ENCODE measurements around the gene RNASE13. TPM values are rescaled to one million over a fixed set of nuclear protein-coding genes. Genes with fewer than 3 reads are reported as not detected.
"Not testable (repeated sequence)": the region's sequence is repeated elsewhere in the genome, so short reads cannot be mapped to it uniquely, and the experiment has no call there.

The RNASE13 gene
- total RNA-seq, 2 experiments from 2014 or later = not detected

DNA sequence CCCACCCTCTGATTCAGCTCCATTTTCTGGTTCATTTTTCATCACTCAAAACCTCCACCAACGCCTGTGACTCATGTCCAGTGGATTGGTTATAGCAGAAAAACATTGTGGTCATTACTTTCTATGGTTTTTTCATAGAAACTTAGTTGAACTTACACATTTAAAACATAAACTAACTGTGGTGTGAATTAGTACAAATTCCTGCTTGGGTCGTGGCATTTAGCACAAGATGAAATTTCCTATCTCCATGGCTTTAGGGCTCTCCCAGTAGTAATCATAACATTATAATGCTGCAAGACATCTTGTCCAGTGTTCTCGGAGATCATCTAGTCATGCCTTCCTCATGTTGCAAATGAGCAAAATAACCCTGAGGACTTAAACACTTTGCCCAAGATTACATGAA, 14.7 kb upstream of the RNASE13 start:
- ChIA-PET CTCF (no interaction called here), POLR2A (no interaction called here)

DNA sequence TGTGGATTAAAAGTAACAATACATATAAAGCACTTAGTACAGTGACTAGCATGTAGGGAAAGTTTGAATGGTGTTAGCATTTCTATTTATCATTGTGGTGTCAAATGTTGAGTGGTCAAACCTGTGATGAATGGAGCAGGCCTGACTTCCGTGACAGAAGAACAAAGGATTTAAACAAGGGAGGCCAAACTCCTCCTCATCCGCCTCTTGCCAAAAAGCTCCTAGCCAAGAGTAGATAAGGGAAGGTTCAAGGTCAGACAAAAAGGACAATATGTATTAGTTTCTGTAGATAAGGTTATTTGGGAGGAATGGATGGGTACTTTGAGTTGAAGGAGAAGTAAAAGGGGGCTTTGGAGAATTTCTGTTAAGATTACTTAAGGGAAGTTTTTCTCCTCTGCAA, 14.0 kb upstream of the RNASE13 start:
- CTCF ChIA-PET = no interaction called here
- POLR2A ChIA-PET = no interaction called here

DNA sequence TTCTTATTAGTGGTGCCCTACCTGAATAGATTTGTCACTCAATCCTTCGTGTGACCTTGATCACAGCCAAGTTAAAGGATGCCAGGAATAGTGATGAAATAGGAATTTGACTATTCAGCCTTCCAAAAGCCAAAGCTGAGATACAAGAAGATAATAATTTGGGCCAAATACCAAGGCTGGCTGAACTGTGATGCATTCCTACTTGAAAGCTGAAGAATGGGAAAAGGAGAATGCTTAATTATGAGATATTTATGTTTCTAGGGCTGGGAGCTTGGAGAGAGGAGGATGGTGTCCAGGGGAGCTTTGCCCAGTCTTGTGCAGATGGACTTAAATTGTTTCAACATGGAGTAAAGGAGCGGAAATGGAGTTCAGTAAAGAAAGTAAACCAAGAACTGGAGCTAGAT, 12.8 kb upstream of the RNASE13 start:
- ChIA-PET CTCF (interaction anchor here (0.7 to 1.3 kb wide), 4 partner anchors 21 to 60 kb away, joined by 3 read pairs; no protein-coding TSS in a partner anchor), POLR2A (no interaction called here)

DNA sequence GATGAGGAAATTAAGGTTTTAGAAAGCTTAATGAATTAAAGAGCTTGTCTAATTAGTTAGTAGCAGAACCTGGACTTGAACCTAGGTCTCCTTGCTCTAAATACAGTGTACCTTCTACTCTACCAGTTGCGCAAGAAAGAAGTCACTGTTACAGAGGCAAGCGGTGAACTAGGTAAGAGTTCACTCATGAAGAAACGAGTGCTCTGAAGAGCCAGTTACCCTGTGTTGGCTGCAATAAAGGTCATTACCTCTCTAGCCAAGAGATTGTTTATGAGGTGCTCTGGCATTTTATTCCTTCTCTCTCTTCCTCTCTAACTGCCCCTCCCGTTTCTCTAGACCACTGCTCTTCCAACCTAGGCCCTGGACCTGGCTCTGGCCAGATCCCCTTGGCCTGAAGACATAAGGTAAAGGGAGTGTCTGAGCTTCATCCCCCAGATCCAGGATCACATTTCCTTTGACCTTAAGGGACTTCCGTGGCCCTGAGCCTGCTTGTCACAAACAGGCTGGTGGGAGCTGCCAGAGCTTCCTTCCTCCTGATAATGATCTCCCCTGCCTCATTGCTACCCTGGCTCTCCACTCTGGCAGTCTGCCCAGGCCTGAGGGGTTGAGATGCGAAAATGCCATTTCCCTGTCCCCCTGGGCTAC, 9.5 kb upstream of the RNASE13 start:
- POLR2A ChIA-PET = no interaction called here
- CTCF ChIA-PET = interaction anchor here (0.6 to 1.0 kb wide), 3 partner anchors 21 to 147 kb away, joined by 3 to 4 read pairs (median 4); no protein-coding TSS in a partner anchor

DNA sequence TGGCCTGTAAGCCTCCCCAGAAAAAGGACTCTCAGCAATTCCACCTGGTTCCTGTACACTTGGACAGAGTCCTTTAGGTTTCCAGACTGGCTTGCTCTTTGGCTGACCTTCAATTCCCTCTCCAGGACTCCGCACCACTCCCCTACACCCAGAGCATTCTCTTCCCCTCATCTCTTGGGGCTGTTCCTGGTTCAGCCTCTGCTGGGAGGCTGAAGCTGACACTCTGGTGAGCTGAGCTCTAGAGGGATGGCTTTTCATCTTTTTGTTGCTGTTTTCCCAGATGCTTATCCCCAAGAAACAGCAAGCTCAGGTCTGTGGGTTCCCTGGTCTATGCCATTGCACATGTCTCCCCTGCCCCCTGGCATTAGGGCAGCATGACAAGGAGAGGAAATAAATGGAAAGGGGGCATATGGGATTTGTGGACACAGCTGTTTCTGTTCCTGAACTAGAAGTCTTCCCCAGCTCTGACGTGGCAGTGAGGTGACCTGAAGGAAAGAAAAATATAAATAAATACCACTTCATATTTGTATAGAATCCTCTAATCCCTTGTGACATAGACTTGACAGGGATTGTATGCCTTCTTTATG, 8.9 kb upstream of the RNASE13 start:
- ChIA-PET POLR2A (no interaction called here), CTCF (interaction anchor here (0.6 to 1.0 kb wide), 3 partner anchors 22 to 148 kb away, joined by 3 to 4 read pairs (median 4); no protein-coding TSS in a partner anchor)

DNA sequence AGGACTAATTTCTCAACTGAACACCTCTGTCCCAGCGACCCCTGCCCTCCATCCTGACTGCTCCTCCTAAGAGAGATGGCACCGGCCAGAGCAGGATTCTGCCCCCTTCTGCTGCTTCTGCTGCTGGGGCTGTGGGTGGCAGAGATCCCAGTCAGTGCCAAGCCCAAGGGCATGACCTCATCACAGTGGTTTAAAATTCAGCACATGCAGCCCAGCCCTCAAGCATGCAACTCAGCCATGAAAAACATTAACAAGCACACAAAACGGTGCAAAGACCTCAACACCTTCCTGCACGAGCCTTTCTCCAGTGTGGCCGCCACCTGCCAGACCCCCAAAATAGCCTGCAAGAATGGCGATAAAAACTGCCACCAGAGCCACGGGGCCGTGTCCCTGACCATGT, 8.3 kb upstream of the RNASE13 start:
- POLR2A ChIA-PET = no interaction called here
- CTCF ChIA-PET = interaction anchor here (0.9 kb wide), 1 partner anchor 72 kb away, joined by 3 read pairs; no protein-coding TSS in a partner anchor

DNA sequence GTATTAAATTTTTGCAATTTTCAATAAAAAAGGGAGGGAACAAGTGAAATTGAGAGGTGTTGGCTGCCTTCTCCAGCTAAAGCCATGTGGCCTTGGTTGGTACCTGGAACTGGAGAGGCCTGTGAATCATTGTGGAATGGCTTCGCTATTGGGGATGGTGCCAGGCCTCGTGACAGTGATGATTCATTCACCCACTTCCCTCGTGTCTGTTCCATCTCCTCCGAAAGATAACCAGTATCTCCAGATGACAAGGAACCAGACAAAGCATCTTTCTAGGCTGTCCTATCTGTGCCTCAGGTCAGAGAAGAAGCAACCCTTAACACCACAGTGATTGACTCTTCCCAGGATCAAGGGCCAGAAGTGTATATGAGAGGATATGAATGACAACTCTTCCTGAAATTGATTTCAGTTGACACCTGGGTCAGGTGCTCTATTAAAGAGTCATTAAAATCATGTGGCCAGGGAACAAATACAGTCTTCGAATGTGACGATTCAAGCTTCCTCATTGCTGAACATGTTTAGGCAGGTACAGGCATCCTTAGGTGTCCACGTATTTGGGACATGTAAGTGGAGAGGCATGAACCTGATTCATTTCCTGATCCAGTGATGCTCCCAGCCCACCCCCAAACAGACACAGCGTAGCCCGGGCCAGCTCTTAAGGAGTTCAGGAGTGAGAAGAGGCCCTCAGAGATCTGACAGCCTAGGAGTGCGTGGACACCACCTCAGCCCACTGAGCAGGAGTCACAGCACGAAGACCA, 7.2 kb upstream of the RNASE13 start, which contains the start of gene RNASE7:
Gene RNASE7, plus strand, starts transcription at position 687 of the 758 bp plus-strand sequence. CDS start 631 bp downstream, outside the sequence.
- ChIA-PET CTCF (interaction anchor here (0.9 to 4.2 kb wide), 2 partner anchors 28 to 71 kb away, joined by 3 to 45 read pairs; no protein-coding TSS in a partner anchor), POLR2A (no interaction called here)

DNA sequence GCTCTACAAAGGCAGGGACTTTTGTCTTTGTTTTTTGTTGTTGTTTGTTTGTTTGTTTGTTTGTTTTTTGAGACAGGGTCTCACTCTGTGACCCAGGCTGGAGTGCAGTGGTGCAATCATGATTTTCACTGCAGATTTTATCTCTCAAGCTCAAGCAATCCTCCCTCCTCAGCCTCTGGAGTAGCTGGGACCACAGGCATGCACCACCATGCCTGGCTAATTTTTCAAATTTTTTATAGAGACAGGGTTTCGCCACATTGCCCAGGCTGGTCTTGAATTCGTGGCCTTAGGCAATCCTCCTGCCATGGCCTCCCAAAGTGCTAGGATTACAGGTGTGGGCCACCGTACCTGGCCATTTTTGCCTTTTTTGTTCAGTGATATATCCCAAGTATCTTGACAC, 6.3 kb upstream of the RNASE13 start:
- CTCF ChIA-PET = interaction anchor here (4.2 kb wide), 1 partner anchor 28 kb away, joined by 45 read pairs; no protein-coding TSS in a partner anchor
- POLR2A ChIA-PET = not testable (repeated sequence)

DNA sequence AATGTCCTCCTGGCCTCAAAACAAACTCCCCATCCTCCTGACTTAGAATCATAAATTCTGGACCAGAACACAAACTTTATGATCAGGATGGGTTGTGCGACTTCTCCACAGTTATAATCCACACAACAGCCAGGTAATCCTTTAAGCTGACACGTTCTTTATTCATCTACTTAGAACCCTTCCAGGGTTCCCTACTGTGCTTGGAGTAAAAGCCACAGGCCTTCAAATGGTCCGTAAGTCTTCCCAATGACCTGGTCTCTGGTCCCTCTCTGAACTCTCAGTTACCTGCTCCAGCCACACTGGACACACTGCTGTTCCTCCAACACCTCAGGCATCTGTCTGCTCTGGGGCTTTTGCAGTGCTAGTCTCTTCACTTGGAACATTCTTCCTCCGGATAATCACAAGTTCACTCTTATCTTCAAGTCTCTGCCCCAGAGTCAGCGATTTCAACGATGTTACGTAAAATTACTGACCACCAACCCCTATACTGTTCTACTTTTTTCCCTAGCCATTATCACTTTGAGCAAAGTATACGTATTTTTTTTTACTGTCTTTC, 5.8 kb upstream of the RNASE13 start:
- CTCF ChIA-PET = interaction anchor here (1.0 to 4.2 kb wide), 4 partner anchors 11 to 52 kb away, joined by 3 to 45 read pairs (median 5); no protein-coding TSS in a partner anchor
- POLR2A ChIA-PET = no interaction called here

DNA sequence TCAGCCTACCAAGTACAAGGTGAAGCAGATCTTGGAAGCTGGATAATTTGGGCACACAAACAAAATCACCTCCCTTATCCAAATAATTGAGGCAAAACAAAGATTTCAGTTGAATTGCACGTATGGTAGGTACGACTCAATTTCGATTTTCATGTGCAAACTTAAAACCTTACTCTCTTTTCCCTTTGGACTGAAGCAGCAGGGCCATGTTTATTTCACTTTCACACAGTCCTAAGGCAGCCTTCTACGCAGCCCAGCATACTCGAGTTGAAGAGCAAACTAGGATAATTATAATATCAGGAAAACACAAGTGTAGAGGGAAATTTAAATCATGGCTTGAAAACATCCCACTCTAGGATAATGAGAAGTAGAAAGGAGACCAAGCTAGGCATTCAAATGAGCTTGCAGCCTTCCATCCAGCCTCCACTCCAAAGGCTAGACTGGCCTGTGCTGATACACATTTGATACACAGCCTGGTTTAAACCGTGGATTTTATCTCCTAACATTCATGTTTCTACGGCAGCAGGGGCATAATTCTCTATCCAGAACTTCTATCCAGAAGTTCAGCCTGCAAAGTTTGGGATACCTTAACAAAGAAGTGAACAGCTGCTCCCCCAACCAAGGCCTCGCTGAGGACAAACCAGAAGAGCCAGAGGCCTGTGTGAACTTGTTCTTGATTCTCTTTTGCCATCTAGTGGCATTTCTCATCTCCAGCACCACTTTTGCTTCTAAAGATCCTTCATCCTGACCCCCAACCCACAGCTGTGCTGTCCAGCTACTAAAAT, 5.2 kb upstream of the RNASE13 start:
- ChIA-PET POLR2A (no interaction called here), CTCF (interaction anchor here (1.0 to 4.2 kb wide), 4 partner anchors 10 to 53 kb away, joined by 3 to 45 read pairs (median 5); no protein-coding TSS in a partner anchor)

DNA sequence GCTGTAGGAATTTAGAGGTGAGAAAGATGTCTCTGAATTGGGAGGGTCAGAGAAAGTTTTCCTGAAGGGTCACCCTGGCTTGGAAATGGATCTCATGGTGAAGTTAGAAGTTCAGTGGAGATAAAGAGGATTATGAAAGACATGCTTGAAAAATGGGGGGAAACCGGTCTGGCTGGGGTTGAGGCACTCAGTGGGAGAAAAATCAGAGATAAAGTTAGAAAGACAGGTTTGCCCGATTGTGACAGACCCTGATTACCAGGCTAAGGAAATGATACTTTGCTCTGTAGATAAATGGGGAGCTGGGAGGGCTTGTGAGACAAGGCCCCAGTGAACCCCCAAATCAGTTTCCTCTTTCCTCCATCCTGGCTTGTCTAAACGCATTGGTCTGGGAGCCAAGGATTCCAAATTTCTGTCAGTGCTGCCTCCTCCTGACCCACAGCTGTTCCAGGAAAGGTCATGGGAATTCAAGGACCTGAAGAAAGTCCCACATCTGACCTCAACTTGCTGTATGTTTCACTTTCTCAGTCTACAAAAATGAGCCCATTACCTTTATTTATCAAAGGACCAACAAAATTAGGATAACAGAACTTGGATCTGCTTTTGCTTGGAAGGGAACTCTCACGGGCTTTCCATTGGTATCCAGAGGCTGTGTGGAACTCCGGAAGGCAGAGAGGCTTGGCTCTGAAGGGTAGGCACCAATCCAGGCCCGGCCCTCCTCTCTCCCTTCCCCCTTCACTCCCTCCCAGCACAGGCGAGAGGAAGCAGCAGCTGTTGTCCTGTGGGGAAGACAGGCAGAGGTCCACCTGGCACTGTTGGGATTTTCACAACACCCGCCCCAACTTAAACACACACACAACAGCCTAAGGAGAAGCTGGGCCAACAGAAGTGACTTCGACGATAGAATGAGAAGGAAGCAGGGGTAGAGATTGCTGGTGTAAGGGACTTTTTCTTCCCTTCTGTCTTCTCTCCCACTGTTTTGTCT, 4.1 kb upstream of the RNASE13 start:
- ChIA-PET POLR2A (no interaction called here), CTCF (interaction anchor here (1.8 to 4.2 kb wide), 2 partner anchors 25 to 54 kb away, joined by 7 to 45 read pairs; no protein-coding TSS in a partner anchor)

DNA sequence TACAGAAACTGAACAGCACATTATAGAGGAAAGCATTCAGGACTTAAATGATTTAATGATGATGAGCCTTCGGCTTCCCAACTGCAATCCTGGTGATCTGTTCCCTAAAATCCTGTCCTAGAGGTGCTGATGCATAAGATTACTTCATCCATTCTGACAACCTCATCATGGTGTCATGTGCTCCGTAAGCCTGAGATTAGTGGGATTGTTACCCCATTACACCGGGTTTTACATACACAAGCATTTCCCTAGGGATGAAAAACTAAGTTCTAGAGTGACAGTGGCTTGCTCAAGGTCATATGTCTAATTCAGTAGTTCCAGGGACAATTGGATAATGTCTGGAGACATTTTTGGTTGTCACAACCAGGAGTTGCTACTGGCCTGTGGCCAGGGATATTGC, 2.5 kb upstream of the RNASE13 start:
- ChIA-PET CTCF (interaction anchor here (0.8 kb wide), 1 partner anchor 22 kb away, joined by 4 read pairs; no protein-coding TSS in a partner anchor), POLR2A (no interaction called here)

DNA sequence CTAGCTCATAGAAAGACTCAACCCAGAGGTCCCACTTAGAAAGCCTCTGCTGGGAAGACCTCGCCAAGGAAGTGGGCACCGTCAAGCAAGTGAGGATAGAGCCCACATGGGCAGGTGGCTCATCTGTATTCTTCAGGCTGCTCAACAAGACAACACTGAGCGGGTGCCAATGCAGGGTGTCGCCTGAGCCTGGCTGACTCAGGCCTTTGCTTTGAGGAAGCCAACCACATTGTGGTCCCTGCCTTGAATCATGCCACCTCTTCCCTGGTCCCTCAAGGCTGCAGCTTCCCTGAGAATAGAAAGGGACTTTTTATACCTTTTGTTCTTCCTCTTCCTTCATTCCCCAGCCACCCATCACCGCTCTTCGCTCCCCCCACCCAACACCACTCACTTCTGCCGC, 2.1 kb upstream of the RNASE13 start:
- POLR2A ChIA-PET = no interaction called here
- CTCF ChIA-PET = interaction anchor here (1.5 kb wide), 1 partner anchor 56 kb away, joined by 5 read pairs; no protein-coding TSS in a partner anchor

DNA sequence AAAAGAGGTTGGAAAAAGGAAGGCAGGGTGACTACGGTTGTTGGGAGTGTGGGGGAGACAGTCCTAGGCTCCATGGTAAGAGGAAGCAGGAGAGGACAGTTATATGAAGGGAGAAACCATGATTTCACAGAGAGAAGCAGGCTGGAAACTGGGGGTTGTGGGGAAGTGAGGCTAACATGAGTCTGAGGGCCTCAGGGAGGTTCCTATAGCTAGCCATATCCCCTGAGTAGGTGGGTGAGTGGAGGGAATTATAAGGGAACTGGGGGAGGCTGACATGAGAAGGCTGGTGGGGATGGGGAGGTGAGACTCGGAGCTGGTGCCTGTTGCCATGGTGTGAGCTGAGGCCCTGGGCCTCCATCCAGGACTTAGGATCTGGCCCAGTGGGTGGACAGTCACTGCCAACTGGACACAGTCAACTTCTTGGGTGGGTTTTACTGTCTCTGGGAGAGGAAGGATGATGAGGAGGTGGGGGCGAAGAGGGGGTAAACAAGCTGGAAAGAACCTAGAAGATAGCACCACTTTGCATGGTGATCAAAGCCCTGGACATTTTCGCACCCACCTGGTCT, 1.4 kb downstream of the RNASE13 start:
- POLR2A ChIA-PET = no interaction called here

DNA sequence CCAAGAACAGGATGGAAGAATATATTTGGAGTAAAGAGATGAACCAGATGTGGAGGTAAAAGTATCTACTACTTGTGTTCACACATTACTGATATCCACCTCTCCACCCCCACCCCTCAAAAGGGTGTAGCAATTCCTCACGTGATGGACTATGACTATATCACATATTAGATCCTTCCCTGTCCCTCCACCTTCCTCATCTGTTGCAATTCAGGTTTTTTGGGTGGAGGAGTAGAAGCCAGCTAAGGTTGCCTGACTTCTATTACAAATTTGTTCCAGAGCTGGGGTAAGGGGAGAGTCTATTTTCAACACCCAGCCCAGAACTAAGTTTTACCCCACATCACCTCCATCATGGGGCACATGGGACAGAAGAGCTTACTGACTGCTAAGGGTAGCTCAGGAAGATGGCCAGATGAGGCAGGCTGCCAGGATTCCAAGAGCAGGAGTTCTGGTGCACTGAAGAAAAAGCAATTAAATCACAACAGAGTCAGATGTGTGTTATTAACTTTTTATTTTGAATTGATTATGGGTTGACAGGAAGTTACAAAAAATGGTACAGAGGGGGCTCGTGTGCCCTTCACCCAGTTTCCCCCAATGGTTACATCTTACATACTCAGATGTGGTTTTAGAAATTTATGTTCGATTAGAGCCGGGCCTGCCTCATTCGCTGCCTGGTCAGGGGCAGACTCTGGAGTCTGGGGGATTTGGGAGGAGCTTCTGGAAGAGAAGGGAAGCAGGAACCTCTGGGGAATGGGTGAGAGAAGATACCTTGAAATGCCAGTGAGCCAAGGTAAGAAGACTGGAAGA, 2.1 kb downstream of the RNASE13 start:
- ChIA-PET POLR2A (no interaction called here), CTCF (no interaction called here)

More for the DNA sequence above, 1.4 kb downstream of the RNASE13 start:
- CTCF ChIA-PET = interaction anchor here (3.3 kb wide), 1 partner anchor 18 kb away, joined by 15 read pairs; no protein-coding TSS in a partner anchor

DNA sequence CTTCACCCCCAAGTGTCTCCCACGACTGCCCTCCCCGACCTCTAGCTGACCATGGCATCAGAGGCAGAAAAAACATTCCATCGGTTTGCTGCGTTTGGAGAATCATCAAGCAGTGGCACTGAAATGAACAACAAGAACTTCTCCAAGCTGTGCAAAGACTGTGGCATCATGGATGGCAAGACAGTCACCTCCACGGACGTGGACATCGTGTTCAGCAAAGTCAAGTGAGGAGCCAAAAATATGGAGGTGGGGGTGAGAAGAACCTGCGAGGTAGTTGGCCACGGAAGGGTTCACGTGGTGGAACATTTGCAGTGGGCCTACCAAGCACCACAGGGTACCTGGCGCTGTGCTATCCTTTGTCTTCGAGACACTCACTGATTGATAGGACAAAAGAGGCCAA, 4.1 kb downstream of the RNASE13 start:
- CTCF ChIA-PET = no interaction called here

DNA sequence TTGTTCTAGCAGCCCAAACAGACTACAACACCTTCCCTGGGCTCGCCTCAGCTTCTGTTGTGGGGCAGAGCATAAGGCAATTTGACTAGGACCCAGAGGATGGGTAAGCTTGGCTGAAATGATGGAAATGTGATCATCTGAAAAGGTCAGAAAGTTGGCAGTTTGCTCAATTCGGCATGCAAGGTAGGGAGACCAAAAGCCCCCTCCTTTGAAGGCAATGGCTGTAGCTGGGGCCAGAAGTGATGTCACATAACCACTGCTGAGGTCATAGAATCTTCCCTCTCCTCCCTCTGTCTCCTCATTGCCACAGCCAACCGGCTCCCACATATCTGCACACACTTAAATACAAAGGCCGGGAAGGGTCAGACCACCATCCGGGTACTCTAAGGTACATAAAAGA, 4.7 kb downstream of the RNASE13 start, which contains the start of gene TPPP2:
Gene TPPP2, plus strand, starts transcription at position 301 of the 400 bp plus-strand sequence. CDS start 365 bp downstream, outside the sequence.
- ChIA-PET CTCF (interaction anchor here (1.2 kb wide), 1 partner anchor 10 kb away, joined by 3 read pairs; no protein-coding TSS in a partner anchor), POLR2A (no interaction called here)

More for the DNA sequence above, 4.1 kb downstream of the RNASE13 start:
- POLR2A ChIA-PET = interaction anchor here (0.6 kb wide), 1 partner anchor 349 kb away, joined by 3 read pairs; no protein-coding TSS in a partner anchor
